ENCODE data around the gene ATG9A. TPM values are rescaled to one million over a fixed set of nuclear protein-coding genes. Genes with fewer than 3 reads are reported as not detected.
A peak's percentile ranks its signal among the peaks of the same experiment; 100 is the strongest.

The ATG9A gene
- total and polyA plus RNA-seq, 12 donors = 14.1 to 103 (median 76.4) TPM

DNA sequence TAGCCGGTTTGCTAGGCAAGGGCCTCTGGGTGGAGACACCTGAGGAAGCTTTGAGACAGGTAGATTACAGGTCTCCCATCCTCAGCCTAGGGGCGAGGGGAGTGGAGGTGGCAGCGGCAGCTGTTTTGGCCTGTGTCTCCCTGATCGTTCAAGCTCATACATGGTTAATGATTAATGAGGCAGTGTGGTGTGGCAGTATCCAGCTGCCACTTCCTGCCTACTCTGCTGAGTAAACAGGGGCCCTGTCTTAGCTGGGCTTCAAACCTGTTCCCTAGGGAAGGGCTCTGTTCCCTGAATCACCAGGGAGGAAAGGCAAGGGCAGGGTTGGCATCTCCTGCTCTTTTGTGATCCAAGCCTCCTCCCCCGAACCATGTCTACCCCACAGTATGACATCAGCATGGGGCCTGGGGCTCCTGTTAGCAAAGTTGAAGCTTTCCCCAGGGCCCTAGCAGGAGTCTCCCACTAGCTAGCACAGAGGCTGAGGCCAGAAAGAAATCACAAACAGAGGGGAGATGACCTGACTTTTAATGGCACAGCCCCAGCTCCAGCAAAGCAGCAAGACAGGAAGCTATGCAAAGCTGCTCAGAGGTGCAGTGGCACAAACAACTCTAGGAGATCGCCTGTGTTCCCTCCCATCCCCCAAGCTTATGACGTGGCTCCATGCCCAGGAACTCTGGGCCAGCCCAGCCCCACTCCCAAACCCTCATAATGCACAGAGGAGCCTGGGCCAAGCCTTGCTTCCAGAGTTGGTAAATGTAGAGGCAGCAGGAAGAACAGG is 20.0 kb upstream of the ATG9A start:
- DNase-seq (peak; percentile 67 to 76), ATAC-seq (peak; percentile 6 to 54 (median 28))
- Histone ChIP-seq H3K36me3 (peaks cover 0 to 43% (median 7%) of the 10 kb centered on the region in 9 donors), H3K4me1 (peaks cover 34 to 91% (median 76%) of the 10 kb centered on the region in 9 donors), H3K9me3 (no peaks in the 10 kb centered on the region), H3K4me3 (peak overlapping the region in 4 of 10 donors; percentile 2 to 22 (median 12)), H3K27me3 (no peaks in the 10 kb centered on the region), H3K27ac (peak overlapping the region; percentile 46 to 99 (median 76))
- 39 to 40% methylated on average over 7 of the region's 7 CpGs for WGBS, 2 donors
- TF ChIP-seq, protein P1, sequence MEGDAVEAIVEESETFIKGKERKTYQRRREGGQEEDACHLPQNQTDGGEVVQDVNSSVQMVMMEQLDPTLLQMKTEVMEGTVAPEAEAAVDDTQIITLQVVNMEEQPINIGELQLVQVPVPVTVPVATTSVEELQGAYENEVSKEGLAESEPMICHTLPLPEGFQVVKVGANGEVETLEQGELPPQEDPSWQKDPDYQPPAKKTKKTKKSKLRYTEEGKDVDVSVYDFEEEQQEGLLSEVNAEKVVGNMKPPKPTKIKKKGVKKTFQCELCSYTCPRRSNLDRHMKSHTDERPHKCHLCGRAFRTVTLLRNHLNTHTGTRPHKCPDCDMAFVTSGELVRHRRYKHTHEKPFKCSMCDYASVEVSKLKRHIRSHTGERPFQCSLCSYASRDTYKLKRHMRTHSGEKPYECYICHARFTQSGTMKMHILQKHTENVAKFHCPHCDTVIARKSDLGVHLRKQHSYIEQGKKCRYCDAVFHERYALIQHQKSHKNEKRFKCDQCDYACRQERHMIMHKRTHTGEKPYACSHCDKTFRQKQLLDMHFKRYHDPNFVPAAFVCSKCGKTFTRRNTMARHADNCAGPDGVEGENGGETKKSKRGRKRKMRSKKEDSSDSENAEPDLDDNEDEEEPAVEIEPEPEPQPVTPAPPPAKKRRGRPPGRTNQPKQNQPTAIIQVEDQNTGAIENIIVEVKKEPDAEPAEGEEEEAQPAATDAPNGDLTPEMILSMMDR (IDR thresholded peaks at IDR 0.05) = no peak
- intact Hi-C loops (cut with DNase I) = loop anchor here in 1 of 10 donors (1.0 kb wide), 1 partner anchor 45 kb away; no protein-coding TSS in a partner anchor

DNA sequence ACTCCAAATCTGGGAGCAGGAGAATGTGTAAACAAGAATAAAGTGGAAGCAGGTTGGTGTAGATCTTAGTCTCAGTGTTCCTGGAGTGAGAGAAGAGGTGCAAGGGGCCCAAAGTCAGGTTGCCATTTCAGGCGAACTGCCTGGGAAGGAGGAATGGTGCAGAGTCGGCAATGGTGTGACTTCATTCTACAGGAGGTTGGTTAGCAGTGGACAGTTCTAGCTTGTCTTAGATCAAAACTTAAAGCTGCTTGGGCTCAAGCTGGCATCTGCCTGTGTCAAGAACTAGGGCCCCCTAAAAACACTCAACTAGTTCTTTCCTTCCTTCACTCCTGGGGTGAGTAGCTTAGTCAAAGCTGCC is 19.4 kb upstream of the ATG9A start:
- intact Hi-C loops (cut with DNase I) = loop anchor here in 1 of 10 donors (1.0 kb wide), 1 partner anchor 45 kb away; no protein-coding TSS in a partner anchor
- WGBS, 2 donors = 80 to 87% methylated on average over 2 of the region's 2 CpGs
- Histone ChIP-seq H3K4me3 (peak overlapping the region in 3 of 10 donors; percentile 2 to 22 (median 8)), H3K4me1 (peaks cover 28 to 88% (median 70%) of the 10 kb centered on the region in 9 donors), H3K9me3 (no peaks in the 10 kb centered on the region), H3K27ac (peak overlapping the region; percentile 46 to 99 (median 76)), H3K36me3 (peaks cover 0 to 43% (median 7%) of the 10 kb centered on the region in 9 donors), H3K27me3 (no peaks in the 10 kb centered on the region)
- ATAC-seq (no peak), DNase-seq (no peak)
- TF ChIP-seq, protein P1 (IDR thresholded peaks at IDR 0.05) = no peak

DNA sequence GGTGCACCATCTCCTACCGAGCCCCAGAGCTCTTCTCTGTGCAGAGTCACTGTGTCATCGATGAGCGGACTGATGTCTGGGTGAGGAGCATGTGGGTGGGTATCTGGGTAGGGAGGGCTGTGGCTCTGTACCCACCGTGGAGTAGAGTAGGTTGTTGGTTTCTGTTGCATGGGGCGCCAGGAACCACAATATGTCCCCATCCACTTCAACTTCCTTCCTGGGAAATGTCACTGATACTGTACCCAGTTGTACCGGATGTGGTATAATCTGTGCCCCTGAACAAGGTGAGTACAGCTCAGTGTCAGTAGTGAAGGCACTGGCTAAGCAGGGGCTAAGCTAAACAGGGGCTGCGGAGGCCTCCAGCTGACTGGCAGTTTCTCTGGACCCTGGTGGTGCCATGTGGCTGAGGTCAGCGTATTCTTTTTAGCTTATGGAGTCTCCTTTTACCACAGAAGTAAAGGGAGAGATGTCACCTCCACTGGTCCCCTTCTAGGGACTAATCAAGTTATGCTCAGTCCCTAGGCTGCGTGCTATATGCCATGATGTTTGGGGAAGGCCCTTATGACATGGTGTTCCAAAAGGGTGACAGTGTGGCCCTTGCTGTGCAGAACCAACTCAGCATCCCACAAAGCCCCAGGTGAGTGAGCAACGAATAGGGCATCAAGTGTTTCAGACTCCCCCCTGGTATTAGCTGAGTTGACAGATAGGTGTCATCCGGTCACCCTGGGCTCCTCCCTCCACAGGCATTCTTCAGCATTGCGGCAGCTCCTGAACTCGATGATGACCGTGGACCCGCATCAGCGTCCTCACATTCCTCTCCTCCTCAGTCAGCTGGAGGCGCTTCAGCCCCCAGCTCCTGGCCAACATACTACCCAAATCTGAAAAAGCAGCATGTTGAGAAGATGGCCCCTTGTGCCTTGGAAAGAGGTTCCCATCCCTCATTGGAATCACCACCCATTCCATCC is 18.5 kb upstream of the ATG9A start:
- peaks cover 0 to 43% (median 7%) of the 10 kb centered on the region in 9 donors for H3K36me3 ChIP-seq
- peak overlapping the region in 1 of 10 donors; percentile 22 for H3K4me3 ChIP-seq
- intact Hi-C loops (cut with DNase I) = no loop called here
- 88 to 91% methylated on average over 17 of the region's 17 CpGs for WGBS, 2 donors
- peaks cover 28 to 81% (median 64%) of the 10 kb centered on the region in 9 donors for H3K4me1 ChIP-seq
- ATAC-seq = no peak
- TF ChIP-seq, protein P1 (IDR thresholded peaks at IDR 0.05) = no peak
- H3K9me3 ChIP-seq = no peaks in the 10 kb centered on the region
- peak overlapping the region in 4 of 10 donors; percentile 26 to 99 (median 77) for H3K27ac ChIP-seq
- DNase-seq = no peak
- H3K27me3 ChIP-seq = no peaks in the 10 kb centered on the region

DNA sequence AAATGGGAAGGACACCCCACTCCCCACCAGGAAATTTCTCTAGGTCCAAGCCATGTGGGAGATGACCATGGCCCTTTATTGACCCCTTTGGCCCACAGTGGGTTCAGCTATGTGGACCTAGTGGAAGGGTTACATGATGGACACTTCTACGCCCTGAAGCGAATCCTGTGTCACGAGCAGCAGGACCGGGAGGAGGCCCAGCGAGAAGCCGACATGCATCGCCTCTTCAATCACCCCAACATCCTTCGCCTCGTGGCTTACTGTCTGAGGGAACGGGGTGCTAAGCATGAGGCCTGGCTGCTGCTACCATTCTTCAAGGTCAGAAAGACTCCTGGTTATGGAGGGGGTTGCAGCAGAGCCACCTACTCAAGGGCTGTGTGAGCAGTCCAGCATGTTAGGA is 17.1 kb upstream of the ATG9A start:
- Histone ChIP-seq H3K27ac (peak overlapping the region in 2 of 10 donors; percentile 93 to 99), H3K4me1 (peaks cover 25 to 68% (median 50%) of the 10 kb centered on the region in 9 donors), H3K4me3 (no peak overlapping the region), H3K9me3 (no peaks in the 10 kb centered on the region), H3K27me3 (no peaks in the 10 kb centered on the region), H3K36me3 (peaks cover 0 to 43% (median 7%) of the 10 kb centered on the region in 9 donors)
- DNase-seq = no peak
- no peak for ATAC-seq
- intact Hi-C loops (cut with DNase I) = no loop called here
- 96% methylated on average over 10 of the region's 10 CpGs for WGBS, 2 donors
- TF ChIP-seq, protein P1 (IDR thresholded peaks at IDR 0.05) = no peak
